Natural killer cell (primary cell): ENCODE measurements around the gene TIGD3. TPM values are rescaled to one million over a fixed set of nuclear protein-coding genes. Genes with fewer than 3 reads are reported as not detected.
A peak's percentile ranks its signal among the peaks of the same experiment; 100 is the strongest.

ENCODE experiments used
- ATAC-seq, 3 donors: fragments of 150-1000 bp in 2 of 3; fragments of 200-7000 bp in 1 of 3; cut with Tn5 transposase; 1 replicate in 1 of 3; 2 replicates in 2 of 3; pipeline ENCODE4 v1.10.0; 2021; ENCODE audit warnings: mild to moderate bottlenecking in 2 of 3, moderate library complexity in 2 of 3
- DNase-seq, 2 donors: peaks; one replicate each; pipeline versions ENCODE4 v3.0.0 to v3.0.0-alpha.2; 2013 to 2021; ENCODE audit warnings: mixed read lengths in 1 of 2
- H3K27ac ChIP-seq: one replicate; pipeline ENCODE4 v1.5.1; 2013; ENCODE audit warnings: mild to moderate bottlenecking, low read length
- H3K27me3 ChIP-seq: one replicate; pipeline ENCODE4 v1.6.1; 2013; ENCODE audit warnings: low read length; ENCODE audit not compliant: control insufficient read depth, insufficient read depth
- H3K36me3 ChIP-seq: one replicate; pipeline ENCODE4 v1.6.1; 2013; ENCODE audit warnings: low read length; ENCODE audit not compliant: control insufficient read depth, insufficient read depth
- H3K4me1 ChIP-seq: one replicate; pipeline ENCODE4 v1.6.1; 2013; ENCODE audit warnings: low read length; ENCODE audit not compliant: control insufficient read depth, insufficient read depth
- H3K4me3 ChIP-seq: one replicate; pipeline ENCODE4 v1.5.1; 2013; ENCODE audit warnings: low read length
- H3K9me3 ChIP-seq: one replicate; pipeline ENCODE4 v1.6.1; 2013; ENCODE audit warnings: low read length; ENCODE audit not compliant: control insufficient read depth, insufficient read depth
- H3K27ac Mint-ChIP-seq, 2 donors: one replicate each; pipeline ENCODE4 v1.8.0; 2022; ENCODE audit warnings: mild to moderate bottlenecking in 2 of 2, mixed read lengths in 2 of 2, moderate library complexity in 1 of 2
- H3K27me3 Mint-ChIP-seq, 2 donors: one replicate each; pipeline ENCODE4 v1.8.0; 2022; ENCODE audit warnings: low read depth in 2 of 2, mixed read lengths in 2 of 2
- H3K36me3 Mint-ChIP-seq: one replicate; pipeline ENCODE4 v1.8.0; 2022; ENCODE audit warnings: mixed read lengths
- H3K4me1 Mint-ChIP-seq, 2 donors: one replicate each; pipeline ENCODE4 v1.8.0; 2022; ENCODE audit warnings: mixed read lengths in 2 of 2
- H3K4me3 Mint-ChIP-seq: one replicate; pipeline ENCODE4 v1.8.0; 2022; ENCODE audit warnings: mild to moderate bottlenecking, moderate library complexity, mixed read lengths
- H3K9me3 Mint-ChIP-seq, 2 donors: one replicate each; pipeline ENCODE4 v1.8.0; 2022; ENCODE audit warnings: mixed read lengths in 2 of 2
- CTCF ChIP-seq: fragments of 200-600 bp; IDR thresholded peaks from one replicate; pipeline ENCODE4 v1.8.0; 2022; ENCODE audit warnings: antibody characterized with exemption
- WGBS: methylation state at CpG from one replicate; pipeline ENCODE4 v1.1.7; 2013; ENCODE audit warnings: missing lambda C conversion rate; ENCODE audit not compliant: insufficient coverage; 5-methylcytosine and 5-hydroxymethylcytosine counted together
- intact Hi-C: fragments of 100-400 bp; cut with micrococcal nuclease; formaldehyde crosslinking; loops from one replicate; pipeline ENCODE4 v1.14.2; 2022
- total RNA-seq, 4 donors: library from RNA; stranded (reverse); fragments of 120-200 nt in 1 of 4; gene quantifications; one replicate each; pipeline versions ENCODE4 v1.2.3 to v1.2.4, GENCODE V29; 2013 to 2022

Gene TIGD3
- total RNA-seq, 3 donors from 2014 or later (not counting 1 experiment from before 2014, with no cell fraction given), result 0.70 to 2.2 (median 1.2) TPM

GRCh38 chr11:65311170-65311678, 43.3 kb upstream of the TIGD3 start:
- Mint-ChIP-seq H3K27me3 (peaks cover 0 to 11% of the 10 kb centered on the region in 2 donors), H3K4me1 (peaks cover 0 to 5% of the 10 kb centered on the region in 2 donors), H3K27ac (no peak overlapping the region), H3K9me3 (no peaks in the 10 kb centered on the region), H3K36me3 (no peaks in the 10 kb centered on the region), H3K4me3 (no peak overlapping the region)
- H3K27ac ChIP-seq, result no peak overlapping the region
- no peaks in the 10 kb centered on the region for H3K36me3 ChIP-seq
- DNase-seq, result no peak
- peaks cover 25% of the 10 kb centered on the region for H3K4me1 ChIP-seq
- 88% methylated on average over 5 of the region's 5 CpGs for WGBS
- no peak overlapping the region for H3K4me3 ChIP-seq
- H3K9me3 ChIP-seq, result no peaks in the 10 kb centered on the region
- intact Hi-C loops, result no loop called here
- no peak for ATAC-seq
- no peaks in the 10 kb centered on the region for H3K27me3 ChIP-seq
- no peak for TF ChIP-seq CTCF

GRCh38 chr11:65314501-65315203, 39.9 kb upstream of the TIGD3 start, which contains the start of gene CDC42EP2:
TSS of gene CDC42EP2 (plus strand) at chr11:65314866. CDS start at chr11:65320899, 6,033 bp downstream.
- H3K27ac ChIP-seq, result no peak within 1 kb of the TSS
- Mint-ChIP-seq H3K4me1 (peaks cover 0 to 5% of the 10 kb centered on the region in 2 donors), H3K36me3 (no peaks in the 10 kb centered on the region), H3K27ac (peak within 1 kb of the TSS in 1 of 2 donors; percentile 42), H3K4me3 (peak within 1 kb of the TSS; percentile 81), H3K9me3 (no peaks in the 10 kb centered on the region), H3K27me3 (peaks cover 0 to 12% of the 10 kb centered on the region in 2 donors)
- peak within 1 kb of the TSS; percentile 75 for H3K4me3 ChIP-seq
- DNase-seq (peak; percentile 54 to 82), ATAC-seq (peak; percentile 90 to 92 (median 91))
- H3K9me3 ChIP-seq, result no peaks in the 10 kb centered on the region
- intact Hi-C loops, result loop anchor here (1.0 to 5.0 kb wide), 3 partner anchors 39 to 202 kb away; partner anchors contain the start of gene TM7SF2
- WGBS, result under 1% methylated on average over 74 of the region's 74 CpGs
- no peaks in the 10 kb centered on the region for H3K27me3 ChIP-seq
- no peak for TF ChIP-seq CTCF
- peaks cover 21% of the 10 kb centered on the region for H3K4me1 ChIP-seq
- H3K36me3 ChIP-seq, result no peaks in the 10 kb centered on the region

- Mint-ChIP-seq H3K27ac (peak overlapping the region in 1 of 2 donors; percentile 42), H3K9me3 (no peaks in the 10 kb centered on the region), H3K4me3 (peak overlapping the region; percentile 81), H3K4me1 (peaks cover 0 to 5% of the 10 kb centered on the region in 2 donors), H3K27me3 (peaks cover 0 to 12% of the 10 kb centered on the region in 2 donors), H3K36me3 (no peaks in the 10 kb centered on the region)
- ATAC-seq (peak; percentile 67 to 74 (median 70)), DNase-seq (peak; percentile 79 to 88)
- Histone ChIP-seq H3K4me3 (peak overlapping the region; percentile 75), H3K4me1 (peaks cover 21% of the 10 kb centered on the region), H3K9me3 (no peaks in the 10 kb centered on the region), H3K27me3 (no peaks in the 10 kb centered on the region), H3K36me3 (no peaks in the 10 kb centered on the region), H3K27ac (no peak overlapping the region)
- intact Hi-C loops, result loop anchor here (1.0 to 5.0 kb wide), 3 partner anchors 40 to 203 kb away; partner anchors contain the start of gene TM7SF2
- TF ChIP-seq CTCF, result peak; percentile 99
- under 1% methylated on average over 59 of the region's 59 CpGs for WGBS
These were observed 39.2 kb upstream of the TIGD3 start for GRCh38 chr11:65315204-65315865.
